ENCODE data around the gene IYD. TPM values are rescaled to one million over a fixed set of nuclear protein-coding genes. Genes with fewer than 3 reads are reported as not detected.

The IYD gene
- total RNA-seq, 2 experiments from 2014 or later = not detected

GRCh38 chr6:150325066-150325772 is 43.6 kb upstream of the IYD start:
- no peak for TF ChIP-seq CTCF (IDR thresholded peaks at IDR 0.05)
- CTCF ChIA-PET = no interaction called here
- DNase-seq (no peak), ATAC-seq (ENCODE audit: poor library complexity) (no peak)
- Histone ChIP-seq H3K27ac (ENCODE audit: low read depth in 1 of 2, low read length in 2 of 2) (no peak overlapping the region), H3K4me1 (ENCODE audit: insufficient read depth, low read length) (no peaks in the 10 kb centered on the region), H3K4me3 (ENCODE audit: low read length) (no peak overlapping the region), H3K9me3 (ENCODE audit: control insufficient read depth in 1 of 2, insufficient read depth in 1 of 2, low read length in 2 of 2) (no peaks in the 10 kb centered on the region), H3K36me3 (ENCODE audit: insufficient read depth, low read length) (no peaks in the 10 kb centered on the region), H3K27me3 (ENCODE audit: control insufficient read depth in 1 of 2, insufficient read depth in 2 of 2, low read length in 2 of 2) (peaks cover 0 to 3% of the 10 kb centered on the region in 2 experiments)
- no peak overlapping the region for H3K27ac Mint-ChIP-seq
- no peak overlapping the region for H3K4me3 Mint-ChIP-seq
- no peaks in the 10 kb centered on the region for H3K4me1 Mint-ChIP-seq (ENCODE audit: low read depth)
- no peaks in the 10 kb centered on the region for H3K27me3 Mint-ChIP-seq
- no peaks in the 10 kb centered on the region for H3K9me3 Mint-ChIP-seq
- intact Hi-C loops (cut with DNase I, micrococcal nuclease) = no loop called here
- POLR2A ChIA-PET = no interaction called here
- H3K36me3 Mint-ChIP-seq (ENCODE audit: low read depth) = no peaks in the 10 kb centered on the region

GRCh38 chr6:150327117-150327774 is 41.6 kb upstream of the IYD start:
- ChIA-PET CTCF (no interaction called here), POLR2A (no interaction called here)
- H3K9me3 ChIP-seq (ENCODE audit: control insufficient read depth in 1 of 2, insufficient read depth in 1 of 2, low read length in 2 of 2) = no peaks in the 10 kb centered on the region
- H3K4me3 ChIP-seq (ENCODE audit: low read length) = no peak overlapping the region
- H3K36me3 Mint-ChIP-seq (ENCODE audit: low read depth) = no peaks in the 10 kb centered on the region
- ATAC-seq (ENCODE audit: poor library complexity) (no peak), DNase-seq (no peak)
- H3K27me3 Mint-ChIP-seq = no peaks in the 10 kb centered on the region
- no peak overlapping the region for H3K27ac Mint-ChIP-seq
- peaks cover 0 to 3% of the 10 kb centered on the region in 2 experiments for H3K27me3 ChIP-seq (ENCODE audit: control insufficient read depth in 1 of 2, insufficient read depth in 2 of 2, low read length in 2 of 2)
- no peaks in the 10 kb centered on the region for H3K4me1 ChIP-seq (ENCODE audit: insufficient read depth, low read length)
- no peak overlapping the region for H3K27ac ChIP-seq (ENCODE audit: low read depth in 1 of 2, low read length in 2 of 2)
- H3K4me3 Mint-ChIP-seq = no peak overlapping the region
- intact Hi-C loops (cut with DNase I, micrococcal nuclease) = no loop called here
- no peak for TF ChIP-seq CTCF (IDR thresholded peaks at IDR 0.05)
- H3K36me3 ChIP-seq (ENCODE audit: insufficient read depth, low read length) = no peaks in the 10 kb centered on the region
- no peaks in the 10 kb centered on the region for H3K9me3 Mint-ChIP-seq
- H3K4me1 Mint-ChIP-seq (ENCODE audit: low read depth) = no peaks in the 10 kb centered on the region

GRCh38 chr6:150328744-150329405 is 39.9 kb upstream of the IYD start:
- POLR2A ChIA-PET = no interaction called here
- intact Hi-C loops (cut with DNase I, micrococcal nuclease) = no loop called here
- Mint-ChIP-seq H3K27ac (no peak overlapping the region), H3K27me3 (peaks cover 10% of the 10 kb centered on the region), H3K4me1 (ENCODE audit: low read depth) (no peaks in the 10 kb centered on the region), H3K36me3 (ENCODE audit: low read depth) (no peaks in the 10 kb centered on the region), H3K9me3 (no peaks in the 10 kb centered on the region), H3K4me3 (no peak overlapping the region)
- no peaks in the 10 kb centered on the region for H3K9me3 ChIP-seq (ENCODE audit: control insufficient read depth in 1 of 2, insufficient read depth in 1 of 2, low read length in 2 of 2)
- DNase-seq = no peak
- no peak for ATAC-seq (ENCODE audit: poor library complexity)
- peaks cover 0 to 3% of the 10 kb centered on the region in 2 experiments for H3K27me3 ChIP-seq (ENCODE audit: control insufficient read depth in 1 of 2, insufficient read depth in 2 of 2, low read length in 2 of 2)
- no peak overlapping the region for H3K27ac ChIP-seq (ENCODE audit: low read depth in 1 of 2, low read length in 2 of 2)
- H3K4me3 ChIP-seq (ENCODE audit: low read length) = no peak overlapping the region
- no peak for TF ChIP-seq CTCF (IDR thresholded peaks at IDR 0.05)
- H3K36me3 ChIP-seq (ENCODE audit: insufficient read depth, low read length) = no peaks in the 10 kb centered on the region
- no peaks in the 10 kb centered on the region for H3K4me1 ChIP-seq (ENCODE audit: insufficient read depth, low read length)
- CTCF ChIA-PET = no interaction called here

All from CD4-positive, alpha-beta T cell (primary cell).